OCI-LY7 (cell line): ENCODE data around the gene C1QA. TPM values are rescaled to one million over a fixed set of nuclear protein-coding genes. Genes with fewer than 3 reads are reported as not detected.
"Not testable (repeated sequence)": the region's sequence is repeated elsewhere in the genome, so short reads cannot be mapped to it uniquely, and the experiment has no call there.

ENCODE experiments used
- BruUV-seq: library from RNA; stranded (reverse); fragments of 400-500 nt; replicated peaks from 2 replicates; lab custom pipeline; 2021; lab: Mats Ljungman, UMichigan
- CTCF ChIA-PET: fragments of 300-600 bp; sonication (Branson Sonifier 250); formaldehyde crosslinking; loops from one replicate; lab custom pipeline; 2022; ENCODE audit warnings: antibody characterized with exemption; ENCODE audit not compliant: unreplicated experiment; lab: Charles Lee
- POLR2A ChIA-PET: fragments of 300-600 bp; sonication (Branson Sonifier 250); formaldehyde crosslinking; loops from one replicate; lab custom pipeline; 2022; ENCODE audit warnings: antibody characterized with exemption; lab: Charles Lee
- DNase-seq: peaks from one replicate; pipeline ENCODE4 v3.0.0-alpha.2; 2015; ENCODE audit warnings: low spot score
- H2AFZ ChIP-seq: fragments of 200-600 bp; sonication (generic), shearing (Covaris generic); 2 replicates; pipeline ENCODE4 v1.6.1; 2014; ENCODE audit warnings: mild to moderate bottlenecking, antibody characterized with exemption, low read length, moderate library complexity
- H3K27ac ChIP-seq: fragments of 200-600 bp; sonication (generic); 2 replicates; pipeline ENCODE4 v1.5.1; 2014; ENCODE audit warnings: mixed run types, low read depth, mild to moderate bottlenecking, moderate library complexity, low read length, inconsistent platforms; ENCODE audit not compliant: poor library complexity, severe bottlenecking
- H3K36me3 ChIP-seq: fragments of 200-600 bp; sonication (generic); 2 replicates; pipeline ENCODE4 v1.6.1; 2014; ENCODE audit warnings: mild to moderate bottlenecking, antibody characterized with exemption, low read length, moderate library complexity, mixed read lengths; ENCODE audit not compliant: insufficient read depth
- H3K4me1 ChIP-seq: fragments of 200-600 bp; sonication (generic); 2 replicates; pipeline ENCODE4 v1.5.1; 2014; ENCODE audit warnings: mild to moderate bottlenecking, low read length; ENCODE audit not compliant: insufficient read depth, poor library complexity, severe bottlenecking
- H3K4me2 ChIP-seq: fragments of 200-600 bp; sonication (generic); 2 replicates; pipeline ENCODE4 v1.6.1; 2014; ENCODE audit warnings: mild to moderate bottlenecking, low read length
- H3K4me3 ChIP-seq: fragments of 200-600 bp; sonication (generic); 2 replicates; pipeline ENCODE4 v1.5.1; 2014; ENCODE audit warnings: mild to moderate bottlenecking, low read depth, low read length; ENCODE audit not compliant: poor library complexity, severe bottlenecking
- H3K79me2 ChIP-seq: fragments of 200-600 bp; sonication (generic); 2 replicates; pipeline ENCODE4 v1.6.1; 2016; ENCODE audit warnings: low read depth, mild to moderate bottlenecking, low read length, moderate library complexity, mixed read lengths; ENCODE audit not compliant: insufficient read depth
- H3K9me2 ChIP-seq: fragments of 200-600 bp; sonication (generic); 2 replicates; pipeline ENCODE4 v1.6.1; 2016; ENCODE audit warnings: mild to moderate bottlenecking, low read length, mixed read lengths; ENCODE audit not compliant: insufficient read depth
- H3K9me3 ChIP-seq: fragments of 200-600 bp; sonication (generic); 2 replicates; pipeline ENCODE4 v1.6.1; 2014; ENCODE audit warnings: mild to moderate bottlenecking, mixed run types, low read length, mixed read lengths
- H4K20me1 ChIP-seq: fragments of 200-600 bp; sonication (generic); 2 replicates; pipeline ENCODE4 v1.6.1; 2014; ENCODE audit warnings: mild to moderate bottlenecking, antibody characterized with exemption, low read length, moderate library complexity, mixed read lengths; ENCODE audit not compliant: insufficient read depth
- EZH2phosphoT487 ChIP-seq: fragments of 200-600 bp; sonication (generic); IDR thresholded peaks from 2 replicates; pipeline ENCODE4 v1.6.1; 2018; ENCODE audit warnings: low read depth, borderline replicate concordance, mild to moderate bottlenecking, mixed run types, antibody characterized with exemption, low read length, moderate library complexity, mixed read lengths
- intact Hi-C: fragments of 100-400 bp; cut with micrococcal nuclease; formaldehyde crosslinking; loops from one replicate; pipeline ENCODE4 v1.10.0; 2022; ENCODE audit not compliant: unreplicated experiment
- total RNA-seq, 2 experiments: library from RNA; depleted of rRNA in 1 of 2; stranded (reverse); fragments of >200 nt in 1 of 2; shearing (Covaris generic) in 1 of 2; gene quantifications; 2 replicates each; pipeline ENCODE4 v1.2.3, GENCODE V29; 2014 to 2022
- TF ChIP-seq, protein P1 (sequence below): fragments of 200-600 bp; sonication (generic); conservative IDR thresholded peaks from 2 replicates; pipeline ENCODE4 v1.5.1; 2014; ENCODE audit warnings: mild to moderate bottlenecking, antibody characterized with exemption, low read length, moderate library complexity, mixed read lengths

C1QA gene
- total RNA-seq, 2 experiments from 2014 or later = not detected

DNA sequence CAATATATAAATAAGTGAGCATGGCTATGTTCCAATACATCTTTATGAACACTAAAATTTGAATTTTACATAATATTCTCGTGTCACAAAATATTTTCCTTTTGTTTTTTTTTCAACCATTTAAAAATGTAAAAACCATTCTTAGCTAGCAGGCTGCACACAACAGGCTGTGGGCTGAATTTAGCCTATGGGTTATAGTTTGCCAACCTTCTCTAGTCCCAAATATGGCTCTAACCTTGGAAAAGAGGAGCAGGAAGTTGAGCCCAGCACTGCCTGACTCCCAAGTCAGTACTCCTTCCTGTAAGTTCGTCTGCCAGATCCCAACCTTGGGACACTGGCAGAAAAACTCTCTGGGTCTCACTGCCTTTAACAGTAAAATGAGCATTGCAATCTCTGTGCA lies 30.0 kb downstream of the C1QA start:
- no peaks in the 10 kb centered on the region for H3K79me2 ChIP-seq
- DNase-seq = no peak
- H3K36me3 ChIP-seq = no peaks in the 10 kb centered on the region
- TF ChIP-seq EZH2phosphoT487 = no peak
- H3K4me3 ChIP-seq = no peak overlapping the region
- no peak overlapping the region for H2AFZ ChIP-seq
- no peaks in the 10 kb centered on the region for H3K9me2 ChIP-seq
- CTCF ChIA-PET = no interaction called here
- no peak overlapping the region for H3K27ac ChIP-seq
- intact Hi-C loops = no loop called here
- POLR2A ChIA-PET = no interaction called here
- no peaks in the 10 kb centered on the region for H3K9me3 ChIP-seq
- H4K20me1 ChIP-seq = no peaks in the 10 kb centered on the region
- BruUV-seq = no TSS peak
- H3K4me2 ChIP-seq = no peak overlapping the region
- no peaks in the 10 kb centered on the region for H3K4me1 ChIP-seq

DNA sequence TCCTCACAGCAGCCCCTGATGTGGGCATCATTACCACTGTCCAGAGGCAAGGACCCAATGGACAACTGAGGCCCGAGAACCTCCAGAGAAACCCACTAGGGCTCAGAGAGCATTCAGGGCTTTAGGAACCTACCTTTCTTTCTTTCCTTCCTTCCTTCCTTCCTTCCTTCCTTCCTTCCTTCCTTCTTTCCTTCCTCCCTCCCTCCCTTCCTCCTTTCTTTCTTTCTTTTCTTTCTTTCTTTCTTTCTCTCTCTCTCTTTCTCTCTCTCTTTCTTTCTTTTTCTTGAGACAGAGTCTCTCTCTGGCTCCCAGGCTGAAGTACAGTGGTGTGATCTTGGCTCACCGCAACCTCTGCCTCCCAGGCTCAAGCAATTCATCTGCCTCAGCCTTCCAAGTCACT lies 32.4 kb downstream of the C1QA start:
- POLR2A ChIA-PET, H3K4me2 ChIP-seq, intact Hi-C loops, H3K4me1 ChIP-seq, H3K9me3 ChIP-seq, H2AFZ ChIP-seq, DNase-seq, H4K20me1 ChIP-seq, H3K27ac ChIP-seq, H3K36me3 ChIP-seq, CTCF ChIA-PET, H3K79me2 ChIP-seq, H3K4me3 ChIP-seq, H3K9me2 ChIP-seq, BruUV-seq: not testable (repeated sequence)

DNA sequence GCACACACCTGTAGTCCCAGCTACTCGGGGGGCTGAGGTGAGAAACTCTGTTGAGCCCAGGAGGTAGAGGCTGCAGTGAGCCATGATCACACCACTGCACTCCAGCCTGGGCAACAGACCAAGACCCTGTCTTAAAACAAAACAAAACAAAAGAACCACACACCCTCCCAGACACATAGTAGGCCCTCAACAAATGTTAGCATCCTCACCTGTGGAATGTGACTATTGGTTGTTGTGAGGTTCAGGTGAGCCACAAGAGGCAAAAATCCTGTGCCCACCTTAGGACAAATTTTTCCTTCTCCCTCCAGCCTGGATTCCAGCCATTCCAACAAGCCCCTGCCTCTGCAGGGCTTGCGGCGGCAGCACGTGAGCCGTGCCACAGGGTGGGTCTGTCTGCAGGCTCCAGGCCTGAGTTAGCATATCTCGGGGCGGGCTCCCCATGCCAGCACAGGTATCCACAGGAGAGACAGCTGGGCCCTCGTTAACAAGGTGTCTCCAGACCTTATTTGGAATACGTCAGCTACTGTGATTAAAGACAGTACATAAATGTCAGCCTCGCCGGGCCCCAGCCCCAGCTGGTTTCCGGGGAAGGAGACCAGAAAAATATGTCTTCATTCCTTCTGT lies 34.0 kb downstream of the C1QA start:
- Histone ChIP-seq H4K20me1 (no peaks in the 10 kb centered on the region), H3K9me2 (no peaks in the 10 kb centered on the region), H3K4me2 (no peak overlapping the region), H3K27ac (no peak overlapping the region), H3K36me3 (no peaks in the 10 kb centered on the region), H3K4me3 (no peak overlapping the region), H3K9me3 (no peaks in the 10 kb centered on the region), H2AFZ (no peak overlapping the region), H3K4me1 (no peaks in the 10 kb centered on the region), H3K79me2 (no peaks in the 10 kb centered on the region)
- intact Hi-C loops = no loop called here
- BruUV-seq = no TSS peak
- ChIA-PET CTCF (no interaction called here), POLR2A (interaction anchor here (0.6 kb wide), 1 partner anchor 662 kb away, joined by 4 read pairs; no protein-coding TSS in a partner anchor)
- no peak for DNase-seq
- TF ChIP-seq, protein P1, sequence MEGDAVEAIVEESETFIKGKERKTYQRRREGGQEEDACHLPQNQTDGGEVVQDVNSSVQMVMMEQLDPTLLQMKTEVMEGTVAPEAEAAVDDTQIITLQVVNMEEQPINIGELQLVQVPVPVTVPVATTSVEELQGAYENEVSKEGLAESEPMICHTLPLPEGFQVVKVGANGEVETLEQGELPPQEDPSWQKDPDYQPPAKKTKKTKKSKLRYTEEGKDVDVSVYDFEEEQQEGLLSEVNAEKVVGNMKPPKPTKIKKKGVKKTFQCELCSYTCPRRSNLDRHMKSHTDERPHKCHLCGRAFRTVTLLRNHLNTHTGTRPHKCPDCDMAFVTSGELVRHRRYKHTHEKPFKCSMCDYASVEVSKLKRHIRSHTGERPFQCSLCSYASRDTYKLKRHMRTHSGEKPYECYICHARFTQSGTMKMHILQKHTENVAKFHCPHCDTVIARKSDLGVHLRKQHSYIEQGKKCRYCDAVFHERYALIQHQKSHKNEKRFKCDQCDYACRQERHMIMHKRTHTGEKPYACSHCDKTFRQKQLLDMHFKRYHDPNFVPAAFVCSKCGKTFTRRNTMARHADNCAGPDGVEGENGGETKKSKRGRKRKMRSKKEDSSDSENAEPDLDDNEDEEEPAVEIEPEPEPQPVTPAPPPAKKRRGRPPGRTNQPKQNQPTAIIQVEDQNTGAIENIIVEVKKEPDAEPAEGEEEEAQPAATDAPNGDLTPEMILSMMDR = no peak

DNA sequence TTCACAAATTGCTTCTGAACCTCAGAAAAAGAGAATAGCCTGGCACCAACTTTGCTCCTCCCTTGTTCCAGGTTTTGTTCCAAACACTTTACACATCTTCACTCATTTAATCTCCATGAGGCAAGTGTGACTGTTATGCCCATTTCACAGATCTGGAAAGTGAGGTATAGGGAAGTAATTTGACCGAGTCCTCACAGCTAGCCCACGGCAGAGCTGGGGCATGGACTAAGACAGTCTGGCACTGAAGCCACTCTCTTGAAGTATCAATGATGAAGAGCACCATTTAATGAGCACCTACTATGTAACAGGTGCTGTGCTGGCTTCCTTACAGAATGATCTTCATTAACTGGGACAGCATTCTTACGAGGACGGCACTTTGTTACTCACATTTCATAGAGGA lies 35.6 kb downstream of the C1QA start:
- BruUV-seq = no TSS peak
- no peak for DNase-seq
- no peak overlapping the region for H3K4me3 ChIP-seq
- no peaks in the 10 kb centered on the region for H3K4me1 ChIP-seq
- ChIA-PET CTCF (no interaction called here), POLR2A (no interaction called here)
- intact Hi-C loops = no loop called here
- TF ChIP-seq EZH2phosphoT487 = no peak
- TF ChIP-seq, protein P1 = no peak
- no peaks in the 10 kb centered on the region for H3K36me3 ChIP-seq
- H3K4me2 ChIP-seq = no peak overlapping the region
- no peak overlapping the region for H2AFZ ChIP-seq
- H3K27ac ChIP-seq = no peak overlapping the region
- no peaks in the 10 kb centered on the region for H3K9me3 ChIP-seq
- H4K20me1 ChIP-seq = no peaks in the 10 kb centered on the region
- no peaks in the 10 kb centered on the region for H3K79me2 ChIP-seq
- H3K9me2 ChIP-seq = no peaks in the 10 kb centered on the region
